HG02938 (cell line): Measurements from ENCODE around the gene DMBX1.

ENCODE experiments used
- ATAC-seq: cut with Tn5 transposase; IDR thresholded peaks from one replicate; pipeline ENCODE4 v1.9.1; 2021; ENCODE audit warnings: mild to moderate bottlenecking, moderate library complexity; ENCODE audit not compliant: unreplicated experiment

The DMBX1 gene

DNA sequence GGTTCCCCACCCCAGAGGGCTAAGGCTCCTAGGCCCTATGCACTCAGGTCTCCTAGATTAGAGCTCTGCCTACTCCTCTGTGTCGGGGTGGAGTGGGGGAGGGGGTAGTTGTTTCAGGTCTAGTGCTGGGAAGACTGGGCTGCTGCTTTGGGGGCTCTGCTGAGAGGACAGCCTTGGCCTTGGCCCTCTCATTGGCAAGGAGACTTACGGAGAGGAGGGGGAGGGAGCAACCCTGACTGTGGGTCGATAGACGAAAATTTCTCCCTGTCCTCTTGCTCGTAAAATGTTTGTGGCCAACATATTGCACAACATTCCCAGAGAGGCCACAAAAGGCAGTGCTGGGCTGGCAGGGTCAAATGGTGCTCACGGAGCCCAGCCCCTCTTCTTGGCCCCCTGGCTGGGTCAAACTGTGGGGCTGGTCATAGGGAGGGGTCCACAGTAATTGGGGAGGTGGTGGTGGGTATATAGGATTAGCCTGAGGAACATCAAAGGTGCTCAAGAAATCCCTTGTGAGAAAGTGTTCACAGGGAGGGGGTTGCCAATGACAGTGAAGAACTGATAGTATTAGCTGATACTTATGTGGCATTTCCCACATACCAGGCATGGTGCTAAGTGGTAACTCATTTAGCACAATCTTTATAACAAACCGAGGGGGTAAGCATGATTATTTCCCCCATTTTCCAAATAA lies 8.5 kb upstream of the DMBX1 start:
- no peak for ATAC-seq

DNA sequence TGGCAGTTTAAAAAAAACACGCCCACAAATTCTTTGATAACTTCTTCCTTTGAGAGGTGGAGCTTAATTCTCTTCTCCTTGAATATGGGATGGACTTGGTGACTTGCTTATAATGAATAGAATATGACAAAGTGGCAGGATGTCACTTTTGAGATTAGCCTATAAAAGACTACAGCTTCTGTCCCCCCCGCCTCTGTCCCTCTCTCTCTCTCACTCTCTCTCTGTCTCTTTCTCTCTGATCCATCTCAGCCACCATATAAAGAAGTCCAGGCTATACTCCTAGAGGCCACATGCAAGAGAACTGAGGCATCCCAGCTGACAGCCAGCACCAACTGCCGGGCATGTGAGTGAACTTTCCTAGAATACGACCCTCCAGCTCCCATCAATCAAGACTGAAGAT lies 7.7 kb upstream of the DMBX1 start:
- ATAC-seq = no peak

- ATAC-seq = no peak
These were observed 6.0 kb upstream of the DMBX1 start for GRCh38 chr1:46483589-46483988.

- no peak for ATAC-seq
These were observed 4.7 kb upstream of the DMBX1 start for GRCh38 chr1:46484783-46485490.

DNA sequence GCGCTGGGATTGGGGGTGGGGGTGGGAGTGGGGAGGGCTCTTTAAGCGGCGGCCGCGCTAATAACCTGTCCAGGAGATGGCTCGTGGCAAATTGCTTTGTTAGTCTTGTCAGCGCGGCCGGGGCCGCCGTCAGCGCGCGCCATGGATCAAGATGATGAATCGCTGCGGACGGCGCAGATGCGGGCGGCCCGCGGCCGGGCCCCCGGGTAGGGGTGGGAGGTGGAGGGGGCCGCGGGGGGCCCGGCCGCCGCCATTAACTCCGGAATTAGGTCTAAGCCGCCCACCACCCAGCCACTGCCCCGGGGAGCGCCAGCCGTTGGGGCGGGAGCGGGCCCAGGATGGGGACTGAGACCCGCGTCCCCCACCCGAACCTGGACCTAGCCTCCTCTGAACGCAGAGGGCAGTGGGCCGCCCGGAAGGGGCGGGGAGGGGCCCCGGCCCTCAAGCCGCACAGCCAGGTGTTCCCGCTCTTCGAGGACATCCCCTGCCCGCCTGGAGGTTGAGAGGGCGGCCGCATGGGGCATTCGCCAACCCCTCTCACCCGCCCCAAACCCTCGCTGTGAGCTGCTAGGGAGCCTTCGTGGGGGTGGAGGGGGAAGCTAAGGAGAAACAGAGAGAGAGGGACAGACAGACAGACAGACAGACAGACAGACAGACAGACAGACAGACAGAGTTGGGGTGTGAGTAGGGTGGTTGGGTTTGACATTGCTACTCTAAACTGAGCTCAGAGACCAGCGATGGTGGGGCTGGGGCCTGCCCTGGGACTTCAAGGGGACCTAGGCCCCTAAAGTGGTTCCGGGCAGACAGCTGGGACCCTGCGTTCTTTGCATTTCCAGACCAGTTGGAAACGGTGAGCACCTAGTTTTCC lies 3.8 kb upstream of the DMBX1 start:
- no peak for ATAC-seq

DNA sequence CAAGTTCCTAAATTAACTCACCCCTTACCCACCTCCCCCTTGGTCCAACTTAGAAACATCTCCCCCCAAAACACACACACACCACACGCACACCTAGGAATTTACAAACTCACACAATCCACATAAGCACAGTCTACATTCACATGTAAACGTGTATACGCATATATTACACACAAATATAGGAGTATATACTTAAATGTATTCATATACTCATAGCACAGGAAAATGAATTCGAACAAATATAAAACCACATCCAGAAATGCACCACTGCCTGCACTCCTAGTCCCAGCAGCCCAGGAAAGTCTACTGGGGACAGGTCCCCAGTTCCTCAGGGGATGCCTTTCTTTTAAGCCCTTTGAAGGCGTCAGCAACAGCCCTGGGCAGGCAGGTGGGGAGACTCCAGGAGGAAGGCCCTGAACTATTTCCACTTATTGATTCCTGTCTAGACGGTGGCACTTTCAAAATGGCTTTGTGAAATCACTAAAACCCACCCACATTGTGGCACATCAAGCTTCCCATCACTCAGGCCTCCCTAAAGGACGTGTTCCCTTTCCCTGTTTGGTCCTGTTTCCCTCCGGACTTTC lies 3.1 kb upstream of the DMBX1 start:
- ATAC-seq = no peak

- no peak for ATAC-seq
These were observed 1.8 kb upstream of the DMBX1 start for GRCh38 chr1:46487818-46488218.

DNA sequence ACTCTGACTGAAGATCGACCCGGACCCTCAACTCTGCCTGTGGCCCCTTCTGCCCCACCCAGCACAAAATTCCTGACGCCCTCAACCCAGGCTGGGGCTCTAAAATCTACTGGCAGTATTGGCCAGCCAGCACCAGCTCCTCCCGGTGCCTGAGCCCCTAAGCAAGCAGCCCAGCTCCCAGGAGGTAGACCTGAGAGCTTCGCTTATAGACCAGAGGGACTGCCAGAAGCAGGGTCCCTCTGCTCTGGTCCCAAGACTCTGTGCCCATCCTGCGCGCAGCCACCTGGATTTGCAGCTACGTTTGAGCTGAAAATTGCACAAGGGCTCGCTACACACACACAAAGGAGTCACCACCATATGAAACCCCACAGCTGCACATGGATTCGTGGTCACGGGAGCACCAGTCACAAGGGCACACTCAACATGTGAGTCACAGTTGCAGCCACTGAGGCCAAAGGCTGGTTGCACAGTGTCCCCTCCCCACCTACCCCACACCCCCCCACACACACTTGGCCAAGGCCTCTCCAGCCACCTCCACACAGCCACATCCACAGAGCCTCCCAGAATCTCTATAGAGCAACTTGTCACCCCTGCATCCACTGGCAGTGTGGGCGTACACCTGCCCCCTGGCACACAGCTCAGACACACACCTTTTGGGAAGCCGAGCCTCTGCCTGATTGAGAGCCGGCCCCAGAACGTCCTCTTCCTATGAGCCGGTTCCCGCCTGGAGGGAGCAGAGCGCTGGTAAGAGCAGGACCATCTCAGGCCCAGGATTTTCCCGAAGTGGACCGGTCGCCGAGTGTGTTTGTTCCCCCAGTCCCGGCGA lies 1.1 kb upstream of the DMBX1 start:
- no peak for ATAC-seq

GRCh38 chr1:46489169-46489637 lies 433 bp upstream of the DMBX1 start:
- no peak for ATAC-seq

DNA sequence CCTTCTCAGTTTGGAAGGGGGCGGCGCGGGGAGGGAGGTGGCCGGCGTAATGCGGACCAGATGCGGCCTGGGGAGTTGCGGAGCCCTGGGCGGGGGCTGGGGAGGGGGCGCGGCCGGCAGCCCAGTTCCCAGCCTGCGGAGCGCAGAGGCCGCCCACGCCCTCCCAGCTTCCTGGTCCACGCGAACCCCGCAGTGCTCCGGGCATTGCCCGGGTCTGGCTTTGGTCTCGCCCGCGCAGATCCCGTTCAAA lies 695 bp downstream of the DMBX1 start:
- no peak for ATAC-seq

- no peak for ATAC-seq
These were observed 1.2 kb downstream of the DMBX1 start for GRCh38 chr1:46490656-46491442.

GRCh38 chr1:46491443-46492268 lies 2.0 kb downstream of the DMBX1 start:
- ATAC-seq = no peak

GRCh38 chr1:46492269-46492853 lies 2.7 kb downstream of the DMBX1 start:
- no peak for ATAC-seq

GRCh38 chr1:46492871-46493270 lies 3.2 kb downstream of the DMBX1 start:
- ATAC-seq = no peak

DNA sequence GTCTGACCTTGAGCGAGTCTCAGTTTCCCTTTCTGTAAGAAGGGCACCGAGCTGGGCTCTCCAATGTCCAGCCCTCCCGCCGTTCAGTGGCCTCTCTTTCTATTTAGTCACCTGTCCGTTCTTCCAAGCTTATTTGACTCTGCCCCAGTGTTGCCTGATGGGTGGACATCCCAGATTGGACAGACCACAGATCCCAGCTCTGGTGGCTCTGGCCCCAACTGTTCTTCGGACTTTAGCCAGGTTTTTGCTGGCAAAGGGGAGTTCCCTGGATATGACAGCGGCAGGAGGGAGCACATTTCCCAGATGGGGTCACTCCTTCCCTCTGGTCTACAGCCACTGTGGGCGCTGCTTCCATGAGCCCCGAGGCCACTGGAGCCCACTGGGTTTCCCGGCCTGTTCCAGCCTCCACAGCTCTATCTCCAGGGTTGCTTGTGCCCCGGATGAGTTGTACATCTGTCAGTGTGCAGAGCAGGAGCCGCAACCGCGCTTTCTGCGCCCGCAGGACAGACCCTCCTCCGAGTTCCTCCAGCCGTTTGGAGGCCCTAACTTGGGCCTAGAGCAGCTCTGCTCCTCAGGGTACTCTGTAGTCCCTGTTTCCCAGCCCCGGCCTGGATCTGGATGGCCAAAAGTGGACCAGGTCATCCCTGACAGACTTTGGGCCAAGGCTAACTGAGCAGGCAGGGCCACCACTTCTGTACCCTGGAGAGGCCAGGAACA lies 3.8 kb downstream of the DMBX1 start:
- ATAC-seq = no peak

GRCh38 chr1:46494910-46495309 lies 5.3 kb downstream of the DMBX1 start:
- ATAC-seq = no peak

DNA sequence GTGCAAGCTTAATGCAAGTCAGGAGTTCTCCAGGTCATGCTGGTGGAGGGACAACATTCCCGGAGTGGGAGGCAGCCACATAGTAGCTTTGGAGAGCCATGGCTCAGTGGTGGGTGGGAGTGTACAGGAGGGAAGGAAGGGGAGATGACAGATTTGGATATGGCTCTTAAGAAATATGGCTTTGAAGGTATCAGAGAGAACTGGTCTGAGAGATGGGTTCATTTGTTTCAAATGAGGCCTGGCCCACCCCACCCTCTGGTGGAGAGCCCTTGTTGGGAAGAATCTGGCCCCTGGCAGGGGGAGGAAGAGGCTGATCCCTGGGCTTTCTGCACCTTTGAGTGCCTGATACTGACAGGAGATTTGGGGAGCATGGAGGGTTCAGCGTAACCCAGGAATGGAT lies 6.1 kb downstream of the DMBX1 start:
- no peak for ATAC-seq

DNA sequence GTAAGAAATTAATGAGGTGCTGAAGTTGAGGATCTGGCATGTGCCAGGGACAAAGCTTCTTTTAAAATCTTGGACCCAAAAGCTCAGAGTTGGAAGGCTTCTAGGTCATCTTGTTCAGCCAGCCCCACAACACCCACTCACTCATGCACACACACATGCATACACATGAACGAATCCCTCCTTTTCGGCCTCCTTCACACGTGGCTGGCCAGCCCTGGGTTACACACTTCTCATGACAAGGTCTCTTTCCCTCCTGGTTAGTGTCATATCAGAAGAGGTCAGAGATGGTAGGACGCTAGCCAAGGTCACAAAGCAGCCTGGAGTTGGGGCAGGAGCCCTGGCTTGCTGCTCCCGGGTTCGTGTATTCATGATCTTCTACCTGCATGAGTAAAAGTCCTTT lies 6.9 kb downstream of the DMBX1 start:
- no peak for ATAC-seq
